GM19351 (cell line): ENCODE results near the gene ZSCAN22.
"Not testable (repeated sequence)": the region's sequence is repeated elsewhere in the genome, so short reads cannot be mapped to it uniquely, and the experiment has no call there.

Experiments
- ATAC-seq: cut with Tn5 transposase; IDR thresholded peaks from one replicate; pipeline ENCODE4 v1.9.1; 2021; ENCODE audit warnings: mild to moderate bottlenecking, moderate library complexity; ENCODE audit not compliant: unreplicated experiment

Gene ZSCAN22

DNA sequence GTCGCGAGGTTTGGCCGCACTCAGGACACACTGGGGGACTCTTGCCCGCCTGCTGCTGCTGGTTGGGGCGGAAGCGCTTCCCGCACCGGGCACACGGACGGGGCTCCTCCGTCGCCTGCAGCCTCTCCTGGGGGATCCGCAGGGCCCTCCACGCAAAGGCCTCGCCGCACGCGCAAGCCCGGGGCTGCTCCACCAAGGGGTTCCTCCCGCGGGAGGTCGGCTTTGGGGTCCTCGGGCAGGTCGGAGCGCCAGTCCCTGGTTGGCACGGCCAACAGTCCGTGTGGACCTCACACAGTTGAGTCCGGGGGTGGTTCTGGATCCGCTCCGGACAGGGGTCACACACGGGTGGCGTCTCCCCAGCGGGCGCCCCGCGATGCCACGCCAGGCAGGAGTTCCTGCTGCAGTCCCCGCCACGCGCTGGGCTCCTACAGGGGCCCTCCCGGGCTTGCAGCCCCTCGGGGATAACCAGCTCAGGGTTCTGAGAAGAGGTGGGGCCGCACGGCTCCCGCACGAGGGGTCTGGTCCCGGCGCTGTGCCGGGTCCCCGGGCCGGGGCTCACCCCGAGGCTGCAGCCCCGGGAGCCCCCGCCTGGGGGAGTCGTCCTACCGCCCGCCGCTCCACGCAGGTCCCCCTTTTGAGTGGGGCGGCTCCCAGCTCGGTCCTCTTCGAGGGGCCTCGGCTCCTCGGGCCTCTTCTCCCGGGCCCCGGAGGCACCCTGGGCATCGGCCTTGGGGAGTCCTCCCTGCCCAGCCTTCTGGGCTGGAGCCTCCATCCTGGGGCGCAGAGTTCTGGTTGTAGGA, 42.0 kb downstream of the ZSCAN22 start:
- no peak for ATAC-seq

DNA sequence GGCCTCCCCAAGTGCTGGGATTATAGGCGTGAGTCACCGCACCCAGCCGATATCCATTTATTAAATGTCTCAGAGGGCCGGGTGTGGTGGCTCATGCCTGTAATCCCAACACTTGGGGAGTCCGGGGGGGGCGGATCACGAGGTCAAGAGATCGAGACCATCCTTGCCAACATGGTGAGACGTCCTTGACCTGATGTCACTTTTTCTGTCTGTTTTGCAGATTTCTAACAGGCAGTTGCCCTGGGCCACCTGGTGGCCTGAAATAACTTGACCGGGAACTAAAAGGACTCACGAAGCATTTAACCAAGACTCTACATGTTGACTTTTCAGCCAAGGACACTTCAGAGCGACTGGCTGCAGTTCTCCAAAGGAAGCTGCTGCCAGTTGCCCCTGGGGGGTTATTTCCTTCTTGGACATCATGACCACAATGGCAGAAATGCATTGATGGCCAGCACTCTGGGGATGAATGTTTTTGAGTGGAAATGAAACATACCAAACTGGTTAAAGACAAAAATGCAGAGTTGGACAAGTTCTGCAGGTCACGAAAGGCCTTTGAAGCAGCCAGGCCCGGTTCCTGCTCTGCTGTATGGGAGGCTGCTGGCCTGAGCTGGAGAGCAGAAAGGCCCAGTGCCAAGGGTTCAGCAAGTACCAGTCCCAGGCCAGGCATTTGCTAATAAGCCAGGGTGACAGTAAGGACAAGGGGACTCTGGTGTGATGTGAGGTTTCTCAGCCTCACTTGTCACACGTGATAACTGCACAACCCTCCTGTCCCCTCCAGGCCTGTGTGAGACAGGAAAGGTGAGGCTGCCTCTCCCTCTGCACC, 45.7 kb downstream of the ZSCAN22 start:
- no peak for ATAC-seq

GRCh38 chr19:58374200-58374599, 47.4 kb downstream of the ZSCAN22 start:
- no peak for ATAC-seq

DNA sequence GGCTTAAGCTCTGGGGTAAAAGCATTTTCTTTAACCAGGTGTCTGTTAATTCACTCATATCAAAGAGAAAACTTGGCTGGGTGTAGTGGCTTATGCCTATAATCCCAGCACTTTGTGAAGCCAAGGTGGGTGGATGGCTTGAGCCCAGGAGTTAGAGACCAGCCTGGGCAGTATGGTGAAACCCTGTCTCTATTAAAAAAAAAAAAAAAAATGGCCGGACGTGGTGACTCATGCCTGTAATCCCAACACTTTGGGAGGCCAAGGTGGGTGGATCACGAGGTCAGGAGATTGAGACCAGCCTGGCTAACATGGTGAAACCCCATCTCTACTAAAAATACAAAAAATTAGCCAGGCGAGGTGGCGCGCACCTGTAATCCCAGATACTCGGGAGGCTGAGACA, 49.9 kb downstream of the ZSCAN22 start:
- ATAC-seq: not testable (repeated sequence)

DNA sequence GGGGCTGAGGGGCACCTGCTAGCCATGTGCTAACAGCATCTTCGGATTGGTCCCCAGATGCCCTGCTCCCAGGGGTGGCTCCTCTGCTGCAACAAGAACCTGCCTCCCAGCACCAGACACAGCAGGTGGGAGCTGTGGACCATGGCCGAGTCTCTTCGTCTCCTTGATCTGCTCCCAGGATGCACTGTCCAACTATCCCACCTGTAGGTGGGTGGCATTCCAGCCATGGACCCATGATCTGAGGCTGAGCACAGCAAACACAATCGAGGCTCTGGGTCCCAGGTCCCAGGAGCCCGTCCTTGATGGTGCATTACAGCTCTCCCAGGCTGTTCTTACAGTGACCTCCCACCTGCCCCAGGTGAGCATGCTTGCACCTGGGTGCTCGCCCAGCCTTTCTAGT, 52.5 kb downstream of the ZSCAN22 start:
- no peak for ATAC-seq

DNA sequence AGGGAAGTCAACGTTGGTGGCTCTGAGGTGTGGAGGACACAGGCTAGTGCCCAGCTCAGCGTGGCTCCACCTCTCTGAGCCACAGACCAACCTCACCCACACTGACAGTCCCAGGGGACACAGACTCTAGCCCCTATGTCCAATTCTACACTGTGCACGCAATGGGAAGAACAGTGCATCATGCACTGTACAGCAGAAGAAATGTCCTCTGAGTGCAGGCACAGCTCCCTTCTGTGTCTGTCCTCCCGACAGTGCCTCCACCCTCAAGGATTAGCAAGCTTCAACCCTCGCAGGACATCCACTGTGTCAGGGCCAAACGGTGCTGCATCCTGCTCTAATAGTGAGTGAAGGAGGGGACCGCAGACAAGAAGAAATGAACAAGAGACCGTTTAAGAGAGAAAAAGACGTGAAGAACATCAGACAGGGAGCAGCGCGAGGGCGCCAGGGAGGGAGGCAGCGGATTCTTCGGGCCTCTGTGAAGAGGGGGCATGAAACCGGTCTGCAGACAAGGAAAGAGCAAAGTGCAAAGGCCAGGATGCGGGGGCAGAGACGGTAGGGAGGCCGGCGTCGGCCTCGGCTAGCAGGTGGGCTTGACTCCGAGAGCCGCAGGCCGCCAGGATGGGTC, 53.4 kb downstream of the ZSCAN22 start:
- no peak for ATAC-seq

GRCh38 chr19:58380662-58381459, 54.1 kb downstream of the ZSCAN22 start, which contains the start of gene ZNF837:
ZNF837 (minus strand) TSS chr19:58381030; CDS start chr19:58369332, 11,698 bp downstream.
- ATAC-seq: peak; percentile 84

GRCh38 chr19:58381460-58382212, 54.8 kb downstream of the ZSCAN22 start:
- ATAC-seq: no peak

GRCh38 chr19:58382997-58383603, 56.3 kb downstream of the ZSCAN22 start:
- ATAC-seq: no peak

- ATAC-seq: no peak
Observed at GRCh38 chr19:58385313-58385890, 58.6 kb downstream of the ZSCAN22 start.

- peak; percentile 2 for ATAC-seq
Observed at GRCh38 chr19:58385891-58386575, 59.2 kb downstream of the ZSCAN22 start.

DNA sequence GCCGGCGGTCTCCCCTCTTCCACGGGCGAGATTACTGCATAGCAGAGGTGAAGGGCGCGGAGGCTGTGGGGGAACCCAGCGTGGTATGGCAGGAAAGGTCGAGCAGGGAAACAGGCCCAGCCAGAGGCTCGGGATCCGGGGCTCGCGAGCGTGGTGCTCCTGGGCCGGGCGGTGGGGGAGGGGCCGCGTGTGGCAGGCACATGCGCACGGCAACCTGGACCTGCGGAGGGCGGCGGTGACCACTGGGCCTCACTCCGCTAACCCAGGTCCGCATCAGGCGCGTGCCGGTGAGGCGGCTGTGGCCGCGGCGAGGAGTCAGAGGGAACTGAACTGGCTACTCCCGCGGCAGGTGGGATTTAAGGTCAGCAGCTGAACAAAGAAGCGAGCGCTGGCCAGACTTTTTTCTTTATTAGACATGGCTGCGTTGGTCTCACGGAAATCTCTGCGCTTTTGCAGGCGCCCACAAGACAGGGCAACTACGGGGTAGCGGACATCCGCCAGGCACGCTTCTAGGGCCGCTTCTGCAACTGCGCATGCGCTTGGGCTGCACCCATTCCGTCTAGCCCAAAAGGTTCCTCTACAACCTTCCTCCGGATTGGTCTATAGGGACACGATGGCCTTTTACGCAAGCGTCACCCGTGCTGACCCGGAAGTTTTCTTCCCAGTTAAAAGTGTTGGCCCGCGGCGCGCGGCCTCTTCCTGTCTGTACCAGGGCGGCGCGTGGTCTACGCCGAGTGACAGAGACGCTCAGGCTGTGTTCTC, 60.0 kb downstream of the ZSCAN22 start, which contains the start of gene RPS5:
Gene RPS5, plus strand, starts transcription at position 694 of the 762 bp plus-strand sequence. CDS start 869 bp downstream, outside the sequence.
- ATAC-seq: peak; percentile 79

- no peak for ATAC-seq
Observed at GRCh38 chr19:58387338-58388174, 60.8 kb downstream of the ZSCAN22 start.

DNA sequence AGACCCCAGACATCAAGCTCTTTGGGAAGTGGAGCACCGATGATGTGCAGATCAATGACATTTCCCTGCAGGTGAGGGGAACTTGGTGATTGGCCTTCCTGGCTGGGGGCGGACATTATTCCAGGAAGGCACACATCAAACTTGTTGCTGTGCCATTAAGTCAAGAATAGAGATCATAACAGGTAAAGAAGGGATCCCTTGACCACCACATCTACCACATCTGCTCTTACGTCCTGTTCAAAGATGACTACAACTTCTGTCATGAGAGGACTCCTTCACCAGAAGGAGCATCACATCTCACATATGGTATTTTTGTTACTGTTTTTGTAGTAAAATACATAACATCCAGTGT, 61.4 kb downstream of the ZSCAN22 start:
- no peak for ATAC-seq
